K562 (cell line): ENCODE measurements around the gene CUX1. TPM values are rescaled to one million over a fixed set of nuclear protein-coding genes. Genes with fewer than 3 reads are reported as not detected.

ENCODE experiments used
- BACH1 ChIP-seq: fragments of 200-800 bp; sonication (Bioruptor generic); IDR thresholded peaks from 2 replicates; pipeline ENCODE4 v1.6.1; 2016; ENCODE audit warnings: missing genetic modification characterization, missing compliant biosample characterization
- CEBPG ChIP-seq, 3 experiments: fragments of 200-800 bp in 1 of 3; sonication (Bioruptor generic) in 1 of 3; sonication (generic) in 1 of 3; formaldehyde crosslinking in 1 of 3; IDR thresholded peaks in 2 of 3; conservative IDR thresholded peaks in 1 of 3; 2 replicates each; pipeline versions ENCODE4 v1.6.1 to v1.8.0; 2016 to 2022; ENCODE audit warnings: missing compliant biosample characterization in 2 of 3, missing genetic modification characterization in 2 of 3, mild to moderate bottlenecking in 1 of 3, missing genetic modification reagents in 1 of 3
- ETV6 ChIP-seq, 3 experiments: fragments of 150-350 bp in 1 of 3; sonication (generic) in 1 of 3; formaldehyde crosslinking in 1 of 3; IDR thresholded peaks; 2 replicates each; pipeline versions ENCODE4 v1.6.1 to v1.8.0; 2014 to 2022; ENCODE audit warnings: borderline replicate concordance in 2 of 3, low read depth in 2 of 3, antibody characterized with exemption in 1 of 3, low read length in 1 of 3, mild to moderate bottlenecking in 1 of 3, missing genetic modification reagents in 1 of 3
- FUS ChIP-seq: fragments of 200-400 bp; formaldehyde crosslinking; optimal IDR thresholded peaks from 2 replicates; pipeline ENCODE3; 2017; ENCODE audit warnings: low read depth, low read length
- HDGF ChIP-seq: fragments of 450-650 bp; IDR thresholded peaks from 2 replicates; pipeline ENCODE4 v1.6.1; 2016
- KDM1A ChIP-seq, 2 experiments: fragments of 450-650 bp; IDR thresholded peaks; 2 replicates each; pipeline ENCODE4 v1.6.1; 2016; ENCODE audit warnings: mild to moderate bottlenecking in 2 of 2
- PHB ChIP-seq: fragments of 250-450 bp; sonication (Bioruptor Pico); IDR thresholded peaks from 2 replicates; pipeline ENCODE4 v1.5.0; 2021
- THRA ChIP-seq: fragments of 450-650 bp; IDR thresholded peaks from 2 replicates; pipeline ENCODE4 v1.6.1; 2017; ENCODE audit warnings: mild to moderate bottlenecking, moderate library complexity
- ZKSCAN3 ChIP-seq: fragments of 250-450 bp; sonication (Bioruptor Pico); IDR thresholded peaks from 2 replicates; pipeline ENCODE4 v1.4.0; 2020
- ZNF23 ChIP-seq: fragments of 250-450 bp; sonication (Bioruptor Pico); IDR thresholded peaks from 2 replicates; pipeline ENCODE4 v1.4.0; 2020; ENCODE audit warnings: mild to moderate bottlenecking
- ZNF263 ChIP-seq: sonication (generic); formaldehyde crosslinking; IDR thresholded peaks from 2 replicates; pipeline ENCODE4 v1.8.0; 2022; ENCODE audit warnings: mild to moderate bottlenecking, missing genetic modification reagents, borderline replicate concordance
- ZNF318 ChIP-seq, 2 experiments: fragments of 450-650 bp; IDR thresholded peaks; 2 replicates each; pipeline ENCODE4 v1.6.1; 2016; ENCODE audit warnings: mild to moderate bottlenecking in 2 of 2, borderline replicate concordance in 1 of 2, low read depth in 1 of 2, moderate library complexity in 1 of 2
- ZNF398 ChIP-seq: fragments of 250-450 bp; sonication (Bioruptor Pico); IDR thresholded peaks from 2 replicates; pipeline ENCODE4 v1.8.0; 2021; ENCODE audit warnings: moderate library complexity, mild to moderate bottlenecking, inconsistent platforms
- ZNF507 ChIP-seq: conservative IDR thresholded peaks from 2 replicates; pipeline ENCODE4 v1.6.1; 2017; ENCODE audit warnings: missing genetic modification characterization, missing compliant biosample characterization
- polyA plus RNA-seq, 8 experiments: library from polyadenylated mRNA; depleted of rRNA in 4 of 8; stranded (reverse) in 5 of 8; unstranded in 3 of 8; fragments of >200 nt; fragmentation: Nextera tagmentation in 2 of 8; fragmentation: Illumina TruSeq in 1 of 8; extraction: Ambion mirVana in 2 of 8; extraction: Trizol in 1 of 8; gene quantifications; 2 replicates each; pipeline versions ENCODE4 v1.2.1 to v1.2.3, GENCODE V29; 2011 to 2014; ENCODE audit warnings: inconsistent platforms in 1 of 8, missing spikeins in 1 of 8
- total RNA-seq, 7 experiments: library from RNA; depleted of rRNA in 6 of 7; stranded (reverse); fragments of >200 nt in 6 of 7; fragmentation: Illumina TruSeq in 2 of 7; extraction: Trizol in 2 of 7; gene quantifications; 2 replicates each; pipeline versions ENCODE4 v1.2.1 to v1.2.3, GENCODE V29; 2011 to 2021; ENCODE audit warnings: low replicate concordance in 1 of 7

The CUX1 gene
- total and polyA plus RNA-seq, 9 of the 15 experiments (the other 6 are each of a cell fraction or from before 2014, with no cell fraction given), result 3.6 to 55.3 (median 25.2) TPM

GRCh38 chr7:102080434-102081243, 263.2 kb downstream of the CUX1 start (continued):
- TF ChIP-seq ZNF398 (CRISPR knock-in tag) (no peak), BACH1 (tag) (no peak), ZNF23 (no peak), CEBPG (CRISPR knock-in tag; IDR thresholded peaks at IDR 0.05) (no peak; the same call in 1 of the 2 replicates), CEBPG (tag; conservative IDR thresholded peaks at IDR 0.05 in 1 of 2, IDR thresholded peaks at IDR 0.05 in 1 of 2) (0 out of 4 replicates have a peak, but pooled peaks of 1 of the 2 experiments have one; percentile 10), KDM1A (IDR thresholded peaks at IDR 0.05) (peak; percentile 93 to 94), ETV6 (IDR thresholded peaks at IDR 0.05; ENCODE audit: borderline replicate concordance in 1 of 2, low read depth in 2 of 2, low read length in 1 of 2) (0 out of 4 replicates have a peak, but pooled peaks of 1 of the 2 experiments have one; percentile 35), ETV6 (CRISPR knock-in tag; IDR thresholded peaks at IDR 0.05; ENCODE audit: borderline replicate concordance) (no peak), ZNF263 (CRISPR knock-in tag) (no peak), ZNF507 (tag) (no peak), ZKSCAN3 (CRISPR knock-in tag) (no peak), PHB (CRISPR knock-in tag) (no peak), FUS (no peak), THRA (no peak), ZNF318 (IDR thresholded peaks at IDR 0.05; ENCODE audit: borderline replicate concordance in 1 of 2, low read depth in 1 of 2) (peak in 1 of 2 experiments; percentile 57; a peak in 1 of 4 replicates), HDGF (no peak)
